D341Med (cell line): ENCODE data around the gene DDC.
"Not testable (repeated sequence)": the region's sequence is repeated elsewhere in the genome, so short reads cannot be mapped to it uniquely, and the experiment has no call there.

ENCODE experiments used
- DNase-seq: peaks from one replicate; pipeline ENCODE4 v3.0.0; 2012; ENCODE audit warnings: low spot score

DDC gene

GRCh38 chr7:50480797-50481196 lies 84.4 kb downstream of the DDC start:
- DNase-seq = no peak

DNA sequence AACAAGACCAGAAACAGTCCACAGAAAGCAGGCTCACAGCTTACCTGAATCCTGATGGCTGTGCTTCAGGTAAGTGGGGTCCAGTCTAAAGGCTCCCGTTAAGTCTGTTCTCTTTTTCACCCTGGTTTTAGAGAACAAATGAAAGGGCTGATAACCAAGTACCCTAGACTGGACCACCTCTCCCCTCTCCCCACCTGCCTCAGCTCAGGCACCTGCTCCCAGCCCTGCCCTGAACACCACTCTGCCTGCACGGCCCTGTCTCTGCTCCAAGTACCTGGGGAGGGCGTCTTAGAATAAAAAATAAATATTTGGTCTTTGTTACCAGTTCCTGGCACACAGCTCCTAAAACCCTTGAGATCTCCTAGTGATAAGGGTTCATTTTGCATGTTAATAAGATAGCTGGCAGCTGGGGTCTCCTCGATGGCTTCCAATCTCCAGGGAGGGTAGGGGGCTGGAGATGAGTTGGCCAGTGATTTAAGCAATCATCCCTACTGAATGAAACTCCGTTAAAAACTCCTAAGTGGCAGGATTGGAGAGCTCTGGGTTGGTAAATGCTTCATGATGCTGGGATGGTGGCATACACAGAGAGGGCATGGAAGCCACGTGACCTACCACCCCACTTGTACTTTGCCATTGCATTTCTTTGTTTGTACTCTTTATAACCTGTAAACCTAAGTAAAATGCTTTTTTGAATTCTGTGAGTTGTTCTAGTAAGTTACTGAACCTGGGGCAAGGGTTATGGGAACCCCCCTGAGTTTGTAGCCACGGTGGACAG lies 85.3 kb downstream of the DDC start:
- no peak for DNase-seq

GRCh38 chr7:50477640-50478039 lies 87.6 kb downstream of the DDC start:
- DNase-seq = no peak

- DNase-seq = no peak
Measured at GRCh38 chr7:50476953-50477625, 88.1 kb downstream of the DDC start.

DNA sequence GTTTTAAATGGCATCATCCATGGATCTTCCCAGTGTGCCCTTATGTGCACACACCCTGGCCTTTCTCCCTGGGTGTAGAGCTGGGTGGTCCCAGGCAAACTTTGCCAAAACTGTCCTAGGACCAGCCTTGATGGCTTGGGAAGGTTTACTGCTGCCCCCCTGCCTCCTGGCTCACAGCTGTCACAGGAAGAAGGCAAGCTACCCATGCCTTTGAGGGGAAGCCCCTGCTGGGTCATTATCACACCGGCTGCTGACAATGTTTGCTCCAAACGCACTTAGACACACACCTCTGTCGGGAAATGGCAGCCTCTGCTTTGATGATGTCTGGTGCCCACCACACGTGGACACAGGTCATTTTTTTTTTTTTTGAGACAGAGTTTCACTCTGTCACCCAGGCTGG lies 89.9 kb downstream of the DDC start:
- DNase-seq = no peak

GRCh38 chr7:50474382-50475160 lies 90.6 kb downstream of the DDC start:
- no peak for DNase-seq

DNA sequence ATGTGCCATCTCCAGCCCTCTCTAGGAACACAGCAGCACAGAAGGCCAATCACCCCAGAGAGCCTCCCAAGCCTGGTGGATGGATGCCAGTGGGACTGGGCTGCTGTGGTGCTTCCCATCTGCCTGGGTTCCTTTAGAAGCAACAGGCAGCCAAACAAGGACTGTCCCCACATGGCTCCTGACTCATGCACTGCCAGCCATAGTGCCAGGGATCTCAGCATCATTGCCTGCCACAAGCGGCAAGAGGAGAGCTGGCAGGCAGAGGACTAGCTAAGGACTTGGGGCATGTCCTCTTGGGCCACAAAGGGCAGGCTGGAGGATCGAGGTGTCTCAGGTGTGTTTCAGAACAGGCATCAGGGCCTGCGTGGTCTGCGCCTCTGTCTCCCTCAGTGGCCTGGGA lies 91.7 kb downstream of the DDC start:
- no peak for DNase-seq

DNA sequence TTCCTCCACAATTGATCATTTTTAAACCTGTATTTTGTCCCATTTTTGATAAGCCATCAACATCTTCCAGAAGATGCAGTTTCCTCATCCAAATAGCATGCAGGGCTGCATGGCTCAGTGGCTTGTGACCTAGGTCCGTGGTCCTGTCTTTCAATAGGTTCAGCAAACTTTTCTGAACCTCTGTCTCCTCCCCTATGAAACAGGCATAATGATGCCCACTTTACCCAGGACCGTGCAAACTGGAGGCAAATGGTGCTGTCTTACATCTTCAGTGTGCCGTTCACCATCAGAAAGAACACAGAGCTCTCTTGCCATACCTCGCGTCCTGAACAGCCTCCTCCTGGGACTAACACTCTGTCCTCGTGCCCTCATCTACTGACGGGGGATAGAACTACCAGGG lies 92.8 kb downstream of the DDC start:
- DNase-seq = no peak

DNA sequence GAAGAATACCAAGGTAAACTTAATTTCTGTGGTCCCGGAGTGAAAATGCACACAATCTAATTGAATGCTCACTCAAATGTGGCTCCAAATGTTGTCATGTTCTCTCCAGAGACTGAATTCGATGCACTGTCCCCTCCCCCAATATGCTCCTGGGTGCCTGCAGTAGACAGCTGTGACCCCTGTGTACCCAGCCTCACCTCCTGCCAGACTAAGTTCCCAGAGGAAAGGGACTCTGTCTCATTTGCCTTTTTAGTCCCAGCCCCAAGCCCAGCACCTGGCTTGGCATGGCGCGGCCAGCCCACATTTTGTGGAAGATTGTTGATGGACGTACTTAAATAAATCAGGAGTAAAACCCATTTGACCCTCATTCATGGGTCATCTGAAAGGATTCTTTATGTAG lies 93.2 kb downstream of the DDC start:
- DNase-seq = no peak

DNA sequence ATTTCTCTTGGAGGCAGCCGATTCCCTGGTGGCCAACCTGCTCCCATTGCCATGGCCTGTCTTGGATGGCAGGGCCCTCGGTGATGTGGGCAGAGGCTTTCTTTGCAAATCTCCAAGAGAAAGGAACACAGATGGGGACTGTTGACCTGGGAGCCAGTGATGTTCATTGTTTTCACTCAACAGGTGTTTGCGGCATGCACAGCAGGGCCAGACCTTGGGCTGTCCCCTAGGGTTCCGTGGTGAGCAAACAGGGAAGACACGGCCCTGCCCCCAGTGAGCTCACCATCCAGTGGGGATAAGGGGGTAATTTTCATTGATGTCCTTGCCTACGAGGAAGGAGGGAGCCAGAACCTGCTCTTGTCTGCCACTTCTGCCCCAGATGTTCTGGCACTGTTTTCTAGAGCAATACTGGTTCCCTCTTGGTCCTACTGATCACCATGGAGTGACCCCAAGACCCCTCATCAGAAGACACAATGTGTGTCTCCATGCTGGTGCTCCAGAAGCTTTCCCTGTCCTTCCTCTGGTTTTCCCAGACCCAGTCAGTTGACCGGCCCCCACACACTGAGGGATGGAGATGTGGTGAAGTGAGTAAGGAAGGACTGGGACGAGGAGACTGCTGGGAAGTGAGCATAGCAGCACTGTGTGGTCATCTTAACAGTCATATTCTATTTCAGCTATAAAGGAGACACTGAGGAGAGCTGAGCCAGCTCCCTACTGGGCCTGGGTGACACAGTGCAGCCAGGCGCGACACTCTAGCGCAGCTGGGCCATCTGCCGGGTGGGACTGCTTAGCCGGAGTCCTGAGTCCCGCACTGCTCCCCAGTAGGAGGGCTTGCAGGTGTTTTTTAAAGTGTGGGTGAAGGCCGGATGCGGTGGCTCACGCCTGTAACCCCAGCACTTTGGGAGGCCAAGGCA lies 94.7 kb downstream of the DDC start:
- no peak for DNase-seq

DNA sequence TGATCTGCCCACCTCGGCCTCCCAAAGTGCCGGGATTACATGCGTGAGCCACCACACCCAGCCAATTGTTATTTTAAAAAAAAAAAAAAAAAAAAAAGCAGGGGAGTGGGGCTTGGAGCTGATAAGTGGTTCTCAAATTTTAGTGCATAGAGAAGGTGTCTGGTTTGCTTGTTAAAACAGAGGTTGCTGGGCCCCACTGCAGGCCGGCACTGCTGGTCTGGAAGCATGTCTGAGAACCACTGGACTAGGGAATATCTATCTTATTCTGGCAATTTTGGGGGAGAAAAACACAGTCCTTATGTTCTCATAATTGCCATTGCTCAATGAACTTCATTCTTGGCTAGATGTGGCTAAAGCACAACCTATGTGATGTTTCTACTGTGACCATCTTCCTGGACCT lies 96.0 kb downstream of the DDC start:
- DNase-seq = no peak

GRCh38 chr7:50467817-50468610 lies 97.2 kb downstream of the DDC start:
- peak; percentile 92 for DNase-seq

- no peak for DNase-seq
Measured at GRCh38 chr7:50466815-50467585, 98.2 kb downstream of the DDC start.

DNA sequence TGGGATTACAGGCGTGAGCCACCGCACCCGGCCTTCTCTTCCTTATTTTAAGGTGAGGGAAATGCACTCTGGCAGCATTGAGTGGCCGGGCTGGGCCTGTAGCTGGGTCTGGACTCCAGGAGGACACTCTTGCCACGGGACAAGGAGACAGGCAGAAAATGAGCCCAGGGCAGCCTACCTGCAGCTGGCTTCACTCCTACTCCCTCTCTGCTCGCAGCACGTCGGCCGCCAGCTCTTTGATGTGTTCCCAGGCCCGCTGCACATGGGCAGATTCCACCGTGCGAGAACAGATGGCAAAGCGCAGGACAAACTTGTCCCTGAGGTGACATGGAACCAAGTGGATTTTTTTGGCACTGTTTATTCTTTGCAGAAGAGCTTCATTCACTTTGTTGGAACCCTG lies 102.2 kb downstream of the DDC start:
- DNase-seq = no peak

DNA sequence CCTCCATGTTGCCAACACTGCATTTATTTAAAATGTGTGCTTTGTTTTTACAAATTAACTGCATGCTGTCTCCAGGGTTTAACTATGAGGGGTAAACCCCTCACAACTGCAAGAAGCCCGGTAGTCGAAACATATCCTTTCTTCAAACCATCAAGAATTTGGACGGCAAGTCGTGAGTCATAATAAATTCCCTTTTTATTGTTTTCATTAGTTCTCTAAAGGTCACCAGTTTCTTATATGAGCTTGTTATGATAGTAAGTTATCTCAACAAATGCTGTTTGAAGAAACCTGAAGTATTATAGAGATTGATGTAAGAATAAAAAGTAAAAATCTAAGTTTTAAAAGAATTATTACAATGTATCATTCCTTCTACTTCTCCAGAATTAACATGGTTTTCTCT lies 102.8 kb downstream of the DDC start:
- DNase-seq = no peak

DNA sequence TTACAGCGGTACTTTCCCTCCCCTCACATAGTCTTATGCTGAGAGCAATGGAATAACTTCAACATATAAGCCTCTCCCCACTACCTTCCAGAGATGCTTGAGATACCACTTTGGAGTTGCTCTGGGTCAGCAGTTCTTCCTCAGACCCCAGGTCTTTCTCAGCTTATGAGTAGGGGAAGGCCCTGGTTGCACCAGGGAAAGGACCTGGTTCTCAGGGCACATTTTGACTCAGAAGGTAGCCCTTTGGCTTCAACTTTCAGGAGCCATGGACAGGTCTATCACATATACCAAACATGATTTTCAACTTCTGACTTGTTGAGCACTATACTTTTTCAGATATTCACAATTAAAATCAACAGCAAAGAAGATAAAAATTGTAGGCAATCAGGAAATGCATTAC lies 103.5 kb downstream of the DDC start:
- DNase-seq = no peak

GRCh38 chr7:50459183-50459582 lies 106.0 kb downstream of the DDC start:
- not testable (repeated sequence) for DNase-seq

DNA sequence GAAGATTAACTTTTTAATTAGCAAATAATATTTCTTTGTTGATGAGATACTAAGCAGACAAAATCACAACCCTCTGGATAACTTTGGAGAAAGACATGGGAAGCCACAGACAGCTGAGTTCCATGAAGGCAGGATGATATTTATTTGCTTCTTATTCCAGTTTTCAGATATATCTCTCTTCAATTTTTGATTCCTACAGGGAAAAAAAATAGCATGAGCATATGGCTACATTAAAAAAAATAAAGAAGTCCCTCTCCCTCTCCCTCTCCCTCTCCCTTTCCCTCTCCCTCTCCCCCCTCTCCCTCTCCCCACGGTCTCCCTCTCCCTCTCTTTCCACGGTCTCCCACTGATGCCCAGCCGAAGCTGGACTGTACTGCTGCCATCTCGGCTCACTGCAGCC lies 106.6 kb downstream of the DDC start:
- DNase-seq = not testable (repeated sequence)

GRCh38 chr7:50456371-50457123 lies 108.7 kb downstream of the DDC start:
- DNase-seq = no peak

DNA sequence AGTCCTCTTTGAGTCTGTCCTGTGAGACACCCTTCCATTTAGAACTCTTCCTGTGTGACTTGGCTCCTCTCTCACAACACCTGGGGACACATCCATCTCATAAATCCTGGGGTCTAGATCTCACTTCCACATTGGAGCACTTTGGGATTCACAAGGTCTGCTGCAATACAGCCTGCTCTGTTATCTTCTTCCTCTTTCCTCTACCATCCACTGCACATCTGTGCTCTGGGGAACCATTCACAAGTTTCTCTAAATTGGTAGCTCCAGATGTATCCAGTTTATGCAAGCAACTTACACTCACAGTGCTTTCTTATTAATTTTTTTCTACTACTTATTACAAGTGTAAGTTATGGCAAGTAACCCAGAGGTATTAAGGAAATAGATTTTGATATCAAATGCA lies 109.5 kb downstream of the DDC start:
- DNase-seq = no peak
